ENCODE results near the gene CCNDBP1. TPM values are rescaled to one million over a fixed set of nuclear protein-coding genes. Genes with fewer than 3 reads are reported as not detected.
"Not testable (repeated sequence)": the region's sequence is repeated elsewhere in the genome, so short reads cannot be mapped to it uniquely, and the experiment has no call there.

The CCNDBP1 gene
- total RNA-seq, 2 experiments from 2014 or later: 58.0 to 63.2 TPM

- Mint-ChIP-seq H3K27me3 (ENCODE audit: low read depth) (no peaks in the 10 kb centered on the region), H3K36me3 (ENCODE audit: low read depth) (peaks cover 46% of the 10 kb centered on the region), H3K9me3 (ENCODE audit: insufficient read depth) (no peaks in the 10 kb centered on the region), H3K4me3 (no peak overlapping the region), H3K27ac (no peak overlapping the region), H3K4me1 (ENCODE audit: low read depth) (peaks cover 13% of the 10 kb centered on the region)
- peak; percentile 12 for DNase-seq
- CTCF ChIA-PET: interaction anchor here (5.0 kb wide), 1 partner anchor 7 kb away, joined by 66 read pairs; no protein-coding TSS in a partner anchor
- POLR2A ChIA-PET: interaction anchor here (0.9 kb wide), 1 partner anchor 11 kb away, joined by 4 read pairs; no protein-coding TSS in a partner anchor
- ATAC-seq: no peak
Observed at GRCh38 chr15:43196760-43197548, 11.8 kb downstream of the CCNDBP1 start.

GRCh38 chr15:43197773-43198172 lies 12.6 kb downstream of the CCNDBP1 start:
- H3K4me3 Mint-ChIP-seq; H3K27ac Mint-ChIP-seq; H3K27me3 Mint-ChIP-seq (ENCODE audit: low read depth); CTCF ChIA-PET; POLR2A ChIA-PET; H3K9me3 Mint-ChIP-seq (ENCODE audit: insufficient read depth); ATAC-seq: not testable (repeated sequence)
- Mint-ChIP-seq H3K4me1 (ENCODE audit: low read depth) (peaks cover 13% of the 10 kb centered on the region), H3K36me3 (ENCODE audit: low read depth) (peaks cover 38% of the 10 kb centered on the region)
- DNase-seq: peak; percentile 12

GRCh38 chr15:43198556-43198955 lies 13.4 kb downstream of the CCNDBP1 start:
- CTCF ChIA-PET; H3K4me3 Mint-ChIP-seq; H3K27ac Mint-ChIP-seq; DNase-seq; H3K9me3 Mint-ChIP-seq (ENCODE audit: insufficient read depth); ATAC-seq; H3K27me3 Mint-ChIP-seq (ENCODE audit: low read depth): not testable (repeated sequence)
- POLR2A ChIA-PET: interaction anchor here (0.6 kb wide), 1 partner anchor 67 kb away, joined by 3 read pairs; no protein-coding TSS in a partner anchor
- H3K4me1 Mint-ChIP-seq (ENCODE audit: low read depth): peaks cover 13% of the 10 kb centered on the region
- H3K36me3 Mint-ChIP-seq (ENCODE audit: low read depth): peaks cover 32% of the 10 kb centered on the region

- Mint-ChIP-seq H3K4me1 (ENCODE audit: low read depth) (peaks cover 13% of the 10 kb centered on the region), H3K4me3 (no peak overlapping the region), H3K27me3 (ENCODE audit: low read depth) (peaks cover 2% of the 10 kb centered on the region), H3K27ac (no peak overlapping the region), H3K36me3 (ENCODE audit: low read depth) (peaks cover 32% of the 10 kb centered on the region), H3K9me3 (ENCODE audit: insufficient read depth) (no peaks in the 10 kb centered on the region)
- ChIA-PET POLR2A (interaction anchor here (0.6 to 1.3 kb wide), 2 partner anchors 67 to 86 kb away, joined by 3 to 4 read pairs; no protein-coding TSS in a partner anchor), CTCF (interaction anchor here (2.0 kb wide), 1 partner anchor 27 kb away, joined by 10 read pairs; no protein-coding TSS in a partner anchor)
- DNase-seq: peak; percentile 18
- ATAC-seq: no peak
Observed at GRCh38 chr15:43198992-43199391, 13.8 kb downstream of the CCNDBP1 start.

- H3K36me3 Mint-ChIP-seq (ENCODE audit: low read depth): peaks cover 23% of the 10 kb centered on the region
- DNase-seq: peak; percentile 33
- ATAC-seq: peak; percentile 53
- H3K4me1 Mint-ChIP-seq (ENCODE audit: low read depth): peaks cover 19% of the 10 kb centered on the region
- peaks cover 8% of the 10 kb centered on the region for H3K27me3 Mint-ChIP-seq (ENCODE audit: low read depth)
- H3K27ac Mint-ChIP-seq: no peak overlapping the region
- ChIA-PET CTCF (interaction anchor here (1.6 to 2.0 kb wide), 2 partner anchors 26 to 85 kb away, joined by 4 to 10 read pairs; no protein-coding TSS in a partner anchor), POLR2A (interaction anchor here (1.3 kb wide), 1 partner anchor 85 kb away, joined by 4 read pairs; no protein-coding TSS in a partner anchor)
- H3K4me3 Mint-ChIP-seq: no peak overlapping the region
- H3K9me3 Mint-ChIP-seq (ENCODE audit: insufficient read depth): no peaks in the 10 kb centered on the region
Observed at GRCh38 chr15:43199945-43200488, 14.8 kb downstream of the CCNDBP1 start.

- ChIA-PET CTCF (interaction anchor here (0.6 to 4.5 kb wide), 45 partner anchors 9 to 499 kb away, joined by 3 to 66 read pairs (median 4); partner anchors contain the start of genes CCNDBP1, TGM5 and UBR1), POLR2A (interaction anchor here (0.6 to 1.0 kb wide), 3 partner anchors 9 to 467 kb away, joined by 3 read pairs; no protein-coding TSS in a partner anchor)
- no peaks in the 10 kb centered on the region for H3K36me3 Mint-ChIP-seq (ENCODE audit: low read depth)
- H3K27me3 Mint-ChIP-seq (ENCODE audit: low read depth): peaks cover 15% of the 10 kb centered on the region
- H3K27ac Mint-ChIP-seq: no peak overlapping the region
- no peak overlapping the region for H3K4me3 Mint-ChIP-seq
- H3K4me1 Mint-ChIP-seq (ENCODE audit: low read depth): peaks cover 17% of the 10 kb centered on the region
- ATAC-seq (peak; percentile 75), DNase-seq (peak; percentile 73)
- H3K9me3 Mint-ChIP-seq (ENCODE audit: insufficient read depth): no peaks in the 10 kb centered on the region
Observed at GRCh38 chr15:43204016-43204901, 19.1 kb downstream of the CCNDBP1 start.

GRCh38 chr15:43206054-43206453 lies 20.9 kb downstream of the CCNDBP1 start:
- POLR2A ChIA-PET: no interaction called here
- Mint-ChIP-seq H3K36me3 (ENCODE audit: low read depth) (no peaks in the 10 kb centered on the region), H3K27me3 (ENCODE audit: low read depth) (peaks cover 15% of the 10 kb centered on the region), H3K27ac (no peak overlapping the region), H3K4me3 (no peak overlapping the region), H3K4me1 (ENCODE audit: low read depth) (peaks cover 6% of the 10 kb centered on the region), H3K9me3 (ENCODE audit: insufficient read depth) (no peaks in the 10 kb centered on the region)
- DNase-seq: no peak
- ATAC-seq: no peak
- CTCF ChIA-PET: interaction anchor here (4.4 to 4.5 kb wide), 2 partner anchors 20 to 80 kb away, joined by 24 to 51 read pairs; partner anchors contain the start of gene CCNDBP1

- Mint-ChIP-seq H3K4me3 (no peak overlapping the region), H3K36me3 (ENCODE audit: low read depth) (no peaks in the 10 kb centered on the region), H3K27me3 (ENCODE audit: low read depth) (peaks cover 15% of the 10 kb centered on the region), H3K9me3 (ENCODE audit: insufficient read depth) (no peaks in the 10 kb centered on the region), H3K4me1 (ENCODE audit: low read depth) (peaks cover 6% of the 10 kb centered on the region), H3K27ac (no peak overlapping the region)
- DNase-seq (no peak), ATAC-seq (no peak)
- POLR2A ChIA-PET: interaction anchor here (1.0 kb wide), 1 partner anchor 10 kb away, joined by 4 read pairs; no protein-coding TSS in a partner anchor
- CTCF ChIA-PET: interaction anchor here (0.8 to 4.5 kb wide), 3 partner anchors 19 to 79 kb away, joined by 4 to 51 read pairs (median 7); no protein-coding TSS in a partner anchor
Observed at GRCh38 chr15:43207024-43207423, 21.8 kb downstream of the CCNDBP1 start.

- POLR2A ChIA-PET: interaction anchor here (1.0 to 1.2 kb wide), 2 partner anchors 11 to 162 kb away, joined by 3 to 4 read pairs; partner anchors contain the start of genes TUBGCP4 and ZSCAN29
- CTCF ChIA-PET: interaction anchor here (0.8 to 1.4 kb wide), 3 partner anchors 17 to 77 kb away, joined by 3 to 7 read pairs (median 4); no protein-coding TSS in a partner anchor
- H3K36me3 Mint-ChIP-seq (ENCODE audit: low read depth): no peaks in the 10 kb centered on the region
Observed at GRCh38 chr15:43208052-43209002, 23.1 kb downstream of the CCNDBP1 start.

GRCh38 chr15:43209059-43209824 lies 24.0 kb downstream of the CCNDBP1 start:
- Mint-ChIP-seq H3K27ac (no peak overlapping the region), H3K36me3 (ENCODE audit: low read depth) (no peaks in the 10 kb centered on the region), H3K27me3 (ENCODE audit: low read depth) (peaks cover 12% of the 10 kb centered on the region), H3K9me3 (ENCODE audit: insufficient read depth) (no peaks in the 10 kb centered on the region), H3K4me1 (ENCODE audit: low read depth) (peaks cover 4% of the 10 kb centered on the region), H3K4me3 (no peak overlapping the region)
- ChIA-PET CTCF (interaction anchor here (1.3 kb wide), 2 partner anchors 16 to 77 kb away, joined by 3 to 5 read pairs; no protein-coding TSS in a partner anchor), POLR2A (no interaction called here)
- DNase-seq (no peak), ATAC-seq (no peak)

More at GRCh38 chr15:43208052-43209002, 23.1 kb downstream of the CCNDBP1 start:
- Mint-ChIP-seq H3K9me3 (ENCODE audit: insufficient read depth) (no peaks in the 10 kb centered on the region), H3K4me3 (no peak overlapping the region), H3K4me1 (ENCODE audit: low read depth) (peaks cover 6% of the 10 kb centered on the region), H3K27ac (no peak overlapping the region), H3K27me3 (ENCODE audit: low read depth) (peaks cover 15% of the 10 kb centered on the region)
- DNase-seq (no peak), ATAC-seq (no peak)

Data from activated CD8-positive, alpha-beta T cell treated with anti-CD3 and anti-CD28 coated beads, Interleukin-2, amount 10 ng/mL, durations not matched to agents 7 days and 5 days (primary cell).